GM18511 (cell line): ENCODE measurements around the gene BHMT2.

ENCODE experiments used
- ATAC-seq: cut with Tn5 transposase; IDR thresholded peaks from one replicate; pipeline ENCODE4 v1.9.1; 2021; ENCODE audit warnings: mild to moderate bottlenecking, moderate library complexity; ENCODE audit not compliant: unreplicated experiment

BHMT2 gene

GRCh38 chr5:79062436-79062835 is 7.1 kb upstream of the BHMT2 start:
- no peak for ATAC-seq

GRCh38 chr5:79070350-79070667 is 742 bp downstream of the BHMT2 start:
- ATAC-seq = no peak

GRCh38 chr5:79074641-79075040 is 5.1 kb downstream of the BHMT2 start:
- ATAC-seq = no peak

- ATAC-seq = no peak
These were observed 6.3 kb downstream of the BHMT2 start for GRCh38 chr5:79075646-79076426.

GRCh38 chr5:79076819-79077218 is 7.3 kb downstream of the BHMT2 start:
- ATAC-seq = no peak

- ATAC-seq = no peak
These were observed 8.3 kb downstream of the BHMT2 start for GRCh38 chr5:79077680-79078365.

GRCh38 chr5:79080804-79081203 is 11.2 kb downstream of the BHMT2 start:
- ATAC-seq = no peak

GRCh38 chr5:79081779-79082178 is 12.2 kb downstream of the BHMT2 start:
- no peak for ATAC-seq

- no peak for ATAC-seq
These were observed 16.5 kb downstream of the BHMT2 start for GRCh38 chr5:79086116-79086515.

GRCh38 chr5:79088507-79088906 is 18.9 kb downstream of the BHMT2 start:
- ATAC-seq = no peak

GRCh38 chr5:79091064-79091463 is 21.5 kb downstream of the BHMT2 start:
- no peak for ATAC-seq

GRCh38 chr5:79093762-79094161 is 24.2 kb downstream of the BHMT2 start:
- no peak for ATAC-seq

GRCh38 chr5:79105868-79106267 is 36.3 kb downstream of the BHMT2 start:
- ATAC-seq = no peak

GRCh38 chr5:79107020-79107796 is 37.6 kb downstream of the BHMT2 start:
- no peak for ATAC-seq

GRCh38 chr5:79108086-79108485 is 38.5 kb downstream of the BHMT2 start:
- no peak for ATAC-seq

GRCh38 chr5:79108792-79109191 is 39.2 kb downstream of the BHMT2 start:
- no peak for ATAC-seq

GRCh38 chr5:79109527-79110492 is 40.2 kb downstream of the BHMT2 start:
- no peak for ATAC-seq

GRCh38 chr5:79111387-79111959 is 41.9 kb downstream of the BHMT2 start, which contains the start of gene BHMT:
TSS of gene BHMT (plus strand) at chr5:79111809. CDS start at chr5:79111886, 77 bp downstream.
- no peak for ATAC-seq

- ATAC-seq = no peak
These were observed 42.6 kb downstream of the BHMT2 start for GRCh38 chr5:79111960-79112702.

GRCh38 chr5:79112703-79113058 is 43.1 kb downstream of the BHMT2 start:
- no peak for ATAC-seq
